H1 (cell line): Measurements from ENCODE around the gene THBD. TPM values are rescaled to one million over a fixed set of nuclear protein-coding genes. Genes with fewer than 3 reads are reported as not detected.

Source experiments
- CHD7 ChIP-seq: fragments of 300-600 bp; sonication (generic); IDR thresholded peaks from 2 replicates; pipeline ENCODE4 v1.7.1; 2012; ENCODE audit warnings: low read length, moderate library complexity, mild to moderate bottlenecking, inconsistent platforms; ENCODE audit not compliant: insufficient replicate concordance
- KDM1A ChIP-seq: fragments of 200-600, 300-600 bp; sonication (generic); IDR thresholded peaks from 2 replicates; pipeline ENCODE4 v1.7.1; 2016; ENCODE audit warnings: mild to moderate bottlenecking, low read length, borderline replicate concordance
- polyA plus RNA-seq, 7 experiments: library from polyadenylated mRNA; depleted of rRNA in 3 of 7; stranded (reverse) in 5 of 7; unstranded in 2 of 7; fragments of >200 nt in 5 of 7; fragments of 200-250 nt in 2 of 7; gene quantifications; 1 replicate in 5 of 7; 2 replicates in 1 of 7; 4 replicates in 1 of 7; pipeline versions ENCODE4 v1.2.1 to v1.2.3, GENCODE V29; 2011 to 2013; ENCODE audit warnings: missing spikeins in 2 of 7, mixed read lengths in 2 of 7
- total RNA-seq: library from RNA; stranded (reverse); fragmentation: NEBNext Ultra II Directional; extraction: Animal tissue kit (Norgen Biotek cat#: 25700); gene quantifications from 2 replicates; pipeline ENCODE4 v1.2.1, GENCODE V29; 2021

The THBD gene
- total and polyA plus RNA-seq, 2 of the 8 experiments (the other 6 are each of a cell fraction or from before 2014, with no cell fraction given): 0.21 to 0.43 TPM

DNA sequence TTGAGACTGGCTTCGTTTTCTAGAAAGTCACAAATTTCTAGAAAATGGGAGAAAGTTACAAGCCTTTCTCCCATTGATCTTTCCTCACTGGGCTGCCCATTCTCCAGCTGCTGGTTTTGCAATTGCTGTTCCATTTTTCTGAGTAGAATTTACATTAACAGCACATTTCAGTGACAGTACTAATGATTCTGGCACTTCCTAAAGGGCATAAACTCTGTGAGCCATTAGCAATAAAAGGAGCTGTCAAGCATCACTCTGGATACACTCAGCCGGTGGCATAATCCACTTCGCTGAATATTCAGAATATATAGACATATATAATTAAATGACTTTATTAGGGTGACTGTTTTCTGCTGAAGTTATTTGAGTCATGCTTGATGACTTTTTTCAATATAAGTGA is 21.1 kb downstream of the THBD start (continued):
- TF ChIP-seq CHD7: no peak
- TF ChIP-seq KDM1A: no peak
